GM18868 (cell line): Measurements from ENCODE around the gene NADK.

ENCODE experiments used
- ATAC-seq: cut with Tn5 transposase; IDR thresholded peaks from one replicate; pipeline ENCODE4 v1.9.1; 2021; ENCODE audit warnings: mild to moderate bottlenecking, moderate library complexity; ENCODE audit not compliant: unreplicated experiment

Gene NADK, protein sequence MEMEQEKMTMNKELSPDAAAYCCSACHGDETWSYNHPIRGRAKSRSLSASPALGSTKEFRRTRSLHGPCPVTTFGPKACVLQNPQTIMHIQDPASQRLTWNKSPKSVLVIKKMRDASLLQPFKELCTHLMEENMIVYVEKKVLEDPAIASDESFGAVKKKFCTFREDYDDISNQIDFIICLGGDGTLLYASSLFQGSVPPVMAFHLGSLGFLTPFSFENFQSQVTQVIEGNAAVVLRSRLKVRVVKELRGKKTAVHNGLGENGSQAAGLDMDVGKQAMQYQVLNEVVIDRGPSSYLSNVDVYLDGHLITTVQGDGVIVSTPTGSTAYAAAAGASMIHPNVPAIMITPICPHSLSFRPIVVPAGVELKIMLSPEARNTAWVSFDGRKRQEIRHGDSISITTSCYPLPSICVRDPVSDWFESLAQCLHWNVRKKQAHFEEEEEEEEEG

DNA sequence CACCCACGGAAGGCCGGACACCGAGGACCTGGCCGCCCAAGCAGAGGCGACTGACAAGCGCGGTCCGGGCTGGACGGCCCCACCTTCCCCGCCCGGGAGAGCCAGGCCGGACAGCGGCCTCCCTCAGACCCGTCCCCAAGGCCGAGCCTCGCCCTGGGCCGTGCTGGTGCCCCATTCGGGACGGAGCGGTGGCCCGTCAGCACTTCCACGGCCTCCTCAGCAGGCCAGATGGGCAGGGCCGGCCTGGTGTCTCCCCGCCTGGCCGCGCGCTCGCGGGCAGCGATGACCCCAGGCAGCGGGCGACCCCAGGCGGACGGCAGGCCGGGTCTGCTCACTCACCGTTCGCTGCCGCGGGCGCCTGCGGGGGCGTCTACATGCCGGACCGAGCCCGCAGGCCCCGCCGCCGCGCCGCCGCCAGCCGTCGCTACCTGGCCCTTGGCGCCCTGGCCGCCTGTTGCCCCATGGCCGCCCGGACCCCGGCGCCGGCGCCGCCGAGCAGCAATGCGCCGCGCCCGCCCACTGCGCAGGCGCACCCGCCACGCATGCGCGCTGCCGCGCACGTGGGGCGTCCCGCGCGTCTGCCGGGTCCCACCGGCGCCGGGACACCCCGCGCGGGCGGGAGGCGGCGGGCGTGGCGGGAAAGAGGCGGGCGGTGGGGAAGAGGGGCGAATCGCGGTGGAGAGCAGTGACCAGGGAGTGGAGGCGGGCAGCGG, at the start of gene NADK:
Gene NADK, minus strand, starts transcription at position 521 of the 713 bp plus-strand sequence. CDS start 13,064 bp downstream, outside the sequence.
- peak; percentile 42 for ATAC-seq

DNA sequence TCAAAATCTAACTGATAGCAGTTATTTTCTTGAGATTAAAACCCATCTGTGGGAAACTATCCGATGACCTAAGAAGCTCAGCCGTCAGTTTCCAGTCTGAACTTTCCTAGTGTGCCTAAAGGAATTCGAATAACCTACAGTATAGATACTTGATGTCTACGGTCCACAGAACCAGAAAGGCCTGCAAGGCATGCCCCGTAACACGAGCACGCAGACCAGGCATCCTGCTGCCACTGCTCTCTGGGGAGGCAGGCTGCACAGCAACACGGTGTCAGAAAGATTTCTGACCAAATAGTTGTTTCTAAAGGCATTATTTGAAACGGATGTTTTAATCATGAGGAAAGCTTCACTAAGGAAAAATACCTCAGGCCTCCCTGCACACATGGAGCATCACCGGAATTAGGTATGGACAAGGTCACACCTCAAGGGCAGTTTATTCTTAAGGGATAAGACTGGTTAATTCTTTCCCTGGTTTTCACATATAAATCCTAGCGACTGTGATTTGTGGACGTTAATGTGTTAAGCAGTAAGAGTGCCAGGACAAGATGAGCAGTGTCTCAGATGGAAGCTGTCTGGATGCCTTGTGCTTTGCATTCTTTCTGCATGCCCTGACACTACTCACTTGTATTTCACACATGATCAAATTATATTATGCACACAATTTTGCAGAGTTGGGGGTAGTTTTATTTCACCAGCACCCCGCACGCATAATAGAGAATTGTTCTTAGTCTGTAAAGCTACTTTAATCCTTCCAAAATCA, 49.0 kb upstream of the NADK start:
- ATAC-seq = no peak

DNA sequence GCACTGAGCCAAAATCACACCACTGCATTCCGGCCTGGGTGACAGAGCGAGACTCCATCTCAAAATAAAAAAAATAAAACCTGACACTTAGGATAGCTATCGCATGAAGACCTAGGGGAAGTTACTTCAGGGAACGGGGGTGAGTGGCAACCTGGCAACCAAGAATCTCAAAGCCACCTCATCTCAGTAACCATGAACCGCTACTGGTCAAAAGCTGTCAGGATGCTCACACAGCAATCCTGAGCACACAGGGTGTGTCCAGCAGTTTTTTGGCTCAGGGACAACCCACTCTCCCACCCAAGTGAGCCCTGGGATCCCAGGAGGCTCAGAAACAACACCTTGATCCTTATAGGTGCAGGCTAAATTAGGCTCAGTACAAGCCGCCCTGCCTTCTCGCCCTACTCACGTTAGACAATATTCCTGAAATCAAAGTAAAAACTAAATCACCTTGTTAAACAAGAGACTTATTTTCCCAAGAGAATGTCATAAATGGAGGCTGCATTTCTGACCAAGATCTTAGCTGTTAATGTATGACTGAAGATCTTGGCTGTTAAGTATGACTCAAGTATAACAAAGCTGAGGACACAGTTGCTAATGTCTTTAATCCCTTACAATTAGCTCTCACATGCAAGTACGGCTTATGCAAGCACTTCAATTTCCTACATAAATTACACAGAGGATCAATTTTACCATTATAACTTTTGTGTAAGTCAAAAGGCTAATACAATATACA, 48.3 kb upstream of the NADK start:
- ATAC-seq = no peak

DNA sequence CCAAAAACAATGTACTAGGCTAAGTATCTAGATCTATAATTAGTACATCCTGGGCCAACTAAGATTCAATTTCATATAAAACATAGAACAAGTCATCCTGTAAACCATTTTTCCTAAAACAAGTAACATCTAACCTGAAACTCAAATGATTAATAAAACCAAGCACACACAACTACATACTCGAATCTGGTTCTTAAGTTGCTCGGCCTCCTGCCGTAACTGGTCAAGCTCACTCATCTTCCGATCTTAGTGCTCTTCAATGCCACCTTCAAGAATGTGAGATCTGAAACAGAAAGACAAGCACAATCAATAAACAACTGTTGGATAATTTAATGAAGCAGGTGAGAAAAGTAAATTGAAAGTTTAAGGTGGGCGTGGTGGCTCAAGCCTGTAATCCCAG, 46.9 kb upstream of the NADK start:
- ATAC-seq = no peak

DNA sequence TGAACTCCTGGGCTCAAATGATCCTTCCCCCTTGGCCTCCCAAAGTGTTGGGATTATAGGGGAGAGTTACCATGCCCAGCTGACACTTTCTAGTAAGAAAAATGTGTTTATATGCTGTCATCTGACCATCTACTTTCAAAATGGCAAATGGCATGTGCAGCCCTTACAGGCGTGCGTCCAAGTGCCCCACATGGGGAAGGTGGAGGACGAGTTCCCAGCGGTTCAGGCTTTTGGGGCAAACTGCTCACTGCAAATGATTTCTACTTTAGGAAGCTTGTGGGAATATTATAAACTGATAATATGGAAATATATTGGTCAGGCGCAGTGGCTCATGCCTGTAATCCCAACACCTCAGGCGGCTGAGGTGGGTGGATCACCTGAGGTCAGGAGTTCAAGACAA, 41.5 kb upstream of the NADK start:
- ATAC-seq = no peak

DNA sequence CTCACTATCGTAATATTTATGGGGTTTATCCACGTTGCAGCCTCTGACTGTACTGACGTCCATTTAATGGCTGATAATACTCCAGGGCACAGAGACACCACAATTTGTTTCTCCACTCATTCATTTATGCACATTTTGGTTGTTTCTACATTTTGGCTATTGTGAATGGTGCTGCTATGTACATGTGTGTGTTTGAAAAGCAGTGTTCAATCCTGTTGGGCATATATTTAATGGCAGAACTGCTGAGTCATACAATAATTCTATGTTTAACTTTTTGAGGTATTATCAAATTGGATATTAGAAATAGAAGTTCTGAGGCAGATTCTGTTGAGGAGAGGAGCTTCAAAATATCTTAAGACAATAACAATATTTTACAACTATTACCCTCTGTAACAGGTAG, 39.0 kb upstream of the NADK start:
- ATAC-seq = no peak

DNA sequence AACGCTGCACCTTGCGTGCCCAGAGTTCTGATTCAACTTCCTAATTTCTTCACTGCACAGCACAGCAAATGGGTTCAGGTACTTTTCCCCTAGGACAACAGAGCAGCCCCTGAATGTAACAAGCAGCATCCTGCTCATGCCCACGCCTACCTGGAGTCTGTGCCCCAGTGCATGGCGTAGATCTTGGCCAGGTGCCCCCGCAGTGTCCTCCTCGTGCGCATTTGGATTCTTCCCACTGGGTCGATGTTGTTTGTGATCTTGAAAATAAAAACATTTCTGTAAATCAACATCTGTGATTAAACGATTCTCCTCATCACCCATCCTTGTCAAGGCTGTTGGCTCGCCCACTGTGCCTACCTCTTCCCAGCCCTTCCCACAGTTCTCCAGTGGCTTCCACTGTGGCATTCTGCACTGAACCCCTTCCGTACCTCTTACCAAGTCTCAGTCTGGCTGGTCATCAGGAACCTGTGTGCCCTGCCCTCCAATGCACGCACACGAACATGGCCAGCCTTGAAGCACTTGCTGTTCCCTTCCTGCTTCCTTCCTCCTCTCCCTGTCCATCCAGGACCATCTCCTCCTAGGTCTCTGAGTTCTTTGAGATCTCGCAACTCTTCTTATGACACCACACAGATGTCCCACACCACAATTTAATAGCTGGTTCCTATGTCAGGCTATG, 37.5 kb upstream of the NADK start:
- ATAC-seq = no peak

DNA sequence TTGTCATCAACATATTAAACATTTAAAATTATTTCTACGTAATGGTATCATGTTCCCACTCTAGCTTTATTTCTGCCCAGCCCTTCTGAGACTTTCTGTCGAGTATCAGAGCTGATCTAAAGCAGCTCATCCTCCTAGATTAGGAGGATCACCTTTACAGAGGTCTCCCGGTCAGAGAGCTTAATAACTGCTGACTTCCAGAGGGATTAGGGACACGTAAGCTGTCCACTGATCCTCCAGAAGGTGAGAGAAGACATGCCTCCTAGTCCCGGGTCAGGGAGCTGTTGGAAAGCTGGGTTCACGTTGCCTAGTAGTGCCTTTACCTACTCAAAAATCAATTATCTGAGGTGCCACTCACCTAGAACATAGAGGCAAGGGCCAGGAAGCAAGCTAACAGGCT, 31.2 kb upstream of the NADK start:
- ATAC-seq = no peak

DNA sequence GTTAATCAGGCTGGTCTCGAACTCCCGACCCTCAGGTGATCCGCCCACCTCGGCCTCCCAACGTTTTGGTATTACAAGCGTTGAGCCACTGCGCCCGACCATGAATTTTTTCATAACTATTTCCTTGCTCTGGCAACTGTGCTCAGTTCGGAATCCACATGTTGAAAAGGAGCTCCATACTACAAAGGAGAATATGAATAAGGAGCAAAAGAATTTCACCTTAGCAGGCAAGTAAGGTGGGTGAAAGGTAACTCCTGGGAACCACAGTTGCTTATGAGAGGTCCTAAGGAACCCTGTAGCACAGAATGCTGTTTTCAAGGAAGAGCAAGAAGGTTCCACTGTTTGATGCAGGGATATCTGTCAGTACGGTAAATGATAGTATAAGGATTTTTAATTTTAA, 29.9 kb upstream of the NADK start:
- ATAC-seq = no peak

DNA sequence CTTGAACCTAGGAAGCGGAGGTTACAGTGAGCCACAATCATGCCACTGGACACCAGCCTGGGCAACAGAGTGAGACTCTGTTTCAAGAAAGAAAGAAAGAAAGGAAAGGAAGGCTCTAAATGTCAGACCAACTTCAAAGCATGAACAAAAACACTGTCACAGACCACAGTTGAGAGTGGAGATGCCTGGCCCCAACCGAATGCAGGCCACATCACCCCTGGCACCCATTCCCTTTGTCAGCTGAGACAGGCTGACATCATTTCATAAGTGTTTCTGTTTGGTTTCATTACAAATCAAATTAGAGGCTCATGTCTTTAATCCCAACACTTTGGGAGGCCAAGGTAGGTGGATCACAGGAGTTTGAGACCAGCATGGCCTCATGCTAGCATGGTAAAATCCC, 28.6 kb upstream of the NADK start:
- ATAC-seq = no peak

DNA sequence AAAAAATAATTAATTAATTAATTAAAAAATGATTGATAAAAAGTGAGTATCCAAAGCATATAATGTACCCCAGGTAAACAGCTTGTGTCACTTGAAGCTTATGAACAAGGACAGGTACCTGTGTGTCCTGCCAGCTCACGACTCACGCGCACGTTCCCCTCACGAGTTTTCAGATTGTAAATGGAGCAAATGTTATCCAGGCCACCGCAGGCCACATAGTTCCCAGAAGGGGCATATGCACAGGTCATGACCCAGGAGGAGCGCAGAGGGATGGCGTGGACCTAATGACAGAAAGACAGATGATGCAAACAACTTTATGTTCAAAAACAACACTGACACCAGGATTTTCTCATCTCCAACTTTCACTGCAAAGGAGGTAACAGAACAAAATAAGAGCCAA, 26.0 kb upstream of the NADK start:
- ATAC-seq = no peak

DNA sequence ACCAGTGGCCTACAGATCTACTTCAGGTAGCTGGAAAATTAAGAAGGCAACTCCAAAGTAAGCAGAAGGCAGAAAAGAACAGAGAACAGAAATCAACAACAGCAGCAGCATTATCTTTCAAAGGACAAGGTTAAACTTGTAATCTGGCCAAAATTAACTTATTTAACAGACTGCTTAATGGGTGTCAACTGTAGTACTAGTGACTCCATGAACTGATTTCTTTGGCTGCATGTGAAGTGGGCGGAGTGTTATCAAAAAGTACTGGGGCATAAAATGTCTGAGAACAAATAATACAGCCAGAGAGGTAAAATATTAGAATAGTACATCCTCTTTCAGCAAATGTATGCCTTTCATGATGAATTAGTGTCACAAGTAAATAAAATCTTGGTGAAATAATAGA, 24.6 kb upstream of the NADK start:
- no peak for ATAC-seq

DNA sequence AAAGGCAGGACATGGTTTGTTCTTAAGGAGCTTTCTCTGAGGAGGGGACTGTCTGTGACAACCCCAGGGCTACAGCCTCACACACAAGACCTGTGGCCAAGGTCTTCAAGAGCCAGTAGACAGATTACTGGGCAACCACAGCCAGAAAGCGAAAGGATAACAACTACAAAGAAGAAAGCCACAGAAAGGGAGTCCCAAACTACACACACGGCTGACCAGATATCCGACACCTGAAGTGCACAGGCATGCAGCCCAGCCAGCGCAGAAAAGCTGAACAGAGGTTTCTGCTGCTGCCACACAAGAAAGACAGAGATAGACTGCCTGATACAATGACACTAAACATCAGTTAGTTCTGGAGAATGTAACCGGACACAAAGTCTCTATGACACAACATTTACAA, 21.4 kb upstream of the NADK start:
- no peak for ATAC-seq

DNA sequence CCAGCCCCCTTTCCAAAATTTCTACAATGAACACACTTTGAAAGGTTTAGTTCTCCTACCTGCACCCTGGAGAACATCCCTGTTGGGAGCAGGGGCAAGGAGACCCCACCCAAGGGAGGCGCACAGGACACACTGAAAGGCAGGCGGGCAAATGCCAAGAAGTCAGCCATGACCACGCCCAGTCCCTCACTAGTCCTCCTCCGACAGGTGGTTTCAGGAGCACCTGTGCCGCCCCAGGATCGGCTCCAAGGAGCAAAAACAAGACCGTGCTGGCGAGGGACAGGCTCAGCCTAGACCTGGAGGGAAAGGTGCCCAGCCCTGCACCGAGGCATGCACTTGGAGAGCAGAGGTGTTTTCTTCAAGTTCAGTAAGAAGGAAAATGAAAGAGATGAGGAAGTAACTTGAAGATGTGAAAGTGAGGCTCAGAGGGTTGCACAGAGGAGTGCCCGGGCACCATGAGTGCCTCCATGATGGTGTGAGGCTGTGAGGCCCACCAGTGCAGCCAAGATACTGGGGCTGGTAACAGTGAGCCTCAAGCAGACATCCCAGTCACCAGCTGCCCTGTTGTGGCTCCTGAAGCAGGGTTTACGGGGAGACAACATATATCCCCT, 19.6 kb upstream of the NADK start:
- no peak for ATAC-seq

DNA sequence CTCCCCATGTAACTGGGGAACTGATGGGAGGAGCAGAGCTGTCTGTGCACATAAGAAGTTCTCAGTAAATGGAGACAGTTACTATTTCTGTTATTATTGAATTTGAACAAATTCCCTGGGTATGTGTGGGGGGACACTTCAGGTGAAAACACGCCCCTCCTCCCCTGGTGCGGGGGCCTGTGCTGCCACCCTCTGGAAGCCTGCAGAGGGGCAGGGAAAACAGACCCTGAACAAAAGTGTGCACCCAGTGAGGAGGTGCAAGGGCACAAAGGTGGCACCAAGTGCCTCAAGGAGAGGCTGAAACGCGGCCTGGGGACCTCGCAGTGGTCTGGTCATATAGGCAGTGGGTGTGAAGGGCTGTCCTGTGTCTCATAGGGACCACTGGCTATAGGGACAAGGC, 18.2 kb upstream of the NADK start:
- no peak for ATAC-seq

DNA sequence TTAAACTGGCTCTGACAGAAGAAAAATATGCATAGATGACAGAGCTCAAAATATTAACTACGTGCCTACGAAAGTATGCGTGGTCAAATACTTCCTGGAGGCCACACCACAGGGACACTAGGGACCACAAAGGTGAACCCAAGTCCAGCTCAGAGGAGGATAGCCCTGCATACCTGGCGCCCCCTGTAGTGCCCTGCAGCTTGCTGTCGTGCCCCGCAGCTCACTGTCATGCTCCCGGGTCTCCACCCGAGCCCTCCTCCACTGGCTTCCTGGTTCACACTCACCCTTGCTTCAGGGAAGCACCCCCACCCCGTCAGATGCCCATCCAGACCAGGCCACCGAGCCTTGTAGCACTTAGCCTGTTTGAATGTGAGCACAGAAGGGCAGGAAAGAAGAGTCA, 16.7 kb upstream of the NADK start:
- no peak for ATAC-seq

DNA sequence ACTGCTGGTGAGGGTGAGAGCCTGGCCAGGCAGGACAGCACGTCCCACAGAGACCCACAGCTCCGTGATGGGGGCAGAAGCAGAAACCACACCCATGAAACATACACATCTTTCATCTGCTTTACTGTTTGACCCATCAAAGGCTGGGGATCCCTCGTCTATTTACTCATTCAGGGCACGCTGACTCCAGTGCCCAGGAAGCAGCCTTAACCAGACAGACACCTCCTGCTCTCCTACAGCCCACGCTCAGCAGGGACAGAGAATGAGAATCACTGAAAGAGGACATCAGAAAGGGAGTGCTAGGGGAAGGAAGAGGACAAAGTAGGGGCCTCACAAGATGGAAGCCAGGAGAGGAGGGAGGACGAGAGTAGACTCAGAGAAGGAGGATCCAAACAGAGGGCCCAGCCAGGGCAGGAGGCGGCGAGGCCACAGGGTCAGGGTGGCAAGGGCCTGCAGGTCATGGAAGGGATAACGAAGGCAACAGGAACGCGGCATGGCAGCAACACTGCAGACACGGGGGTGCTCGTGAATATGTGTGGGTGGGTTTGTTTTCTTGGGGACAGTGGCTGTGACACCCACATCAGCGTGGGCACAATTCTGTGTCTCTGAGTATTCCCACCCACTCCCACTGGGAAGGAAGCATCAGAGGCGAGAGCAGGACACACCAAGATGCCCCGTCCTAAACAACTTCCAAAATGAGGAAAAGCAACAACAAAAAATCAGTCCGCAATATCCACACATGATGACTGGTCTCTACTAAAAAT, 15.4 kb upstream of the NADK start:
- no peak for ATAC-seq

DNA sequence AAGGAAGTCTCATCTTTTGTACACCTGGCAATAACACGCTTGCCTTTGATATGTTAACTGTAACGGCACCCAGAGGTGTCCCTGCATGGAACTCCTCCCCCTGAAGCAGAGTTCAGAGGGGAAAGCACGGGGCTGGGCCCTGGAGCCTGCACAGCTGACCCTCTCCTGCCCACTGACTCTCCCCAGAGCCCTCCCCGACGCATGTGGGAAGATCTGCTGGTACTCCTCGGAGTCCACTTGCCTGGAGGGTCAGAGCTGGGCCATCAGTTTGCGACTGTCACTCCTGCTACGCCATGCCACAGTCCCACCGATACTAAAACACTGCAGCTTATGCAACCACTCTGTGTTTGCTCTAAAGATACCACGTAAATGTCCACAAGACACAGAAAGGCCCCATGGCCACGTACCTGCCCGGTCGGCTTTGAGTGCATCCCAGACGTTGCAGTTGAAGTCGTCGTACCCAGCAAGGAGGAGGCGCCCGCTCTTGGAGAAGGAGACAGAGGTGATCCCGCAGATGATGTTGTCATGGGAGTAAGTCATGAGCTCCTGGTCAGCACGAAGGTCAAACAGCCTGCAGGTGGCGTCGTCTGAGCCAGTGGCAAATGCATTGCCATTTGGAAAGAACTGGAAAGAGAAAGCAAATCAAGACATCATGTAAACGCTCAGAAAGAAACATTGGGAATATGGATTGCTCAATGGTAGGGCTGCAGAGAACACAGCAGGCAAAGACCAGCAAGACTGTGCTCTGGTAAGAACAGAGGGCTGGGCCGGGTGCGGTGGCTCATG, 10.6 kb upstream of the NADK start:
- ATAC-seq = no peak

DNA sequence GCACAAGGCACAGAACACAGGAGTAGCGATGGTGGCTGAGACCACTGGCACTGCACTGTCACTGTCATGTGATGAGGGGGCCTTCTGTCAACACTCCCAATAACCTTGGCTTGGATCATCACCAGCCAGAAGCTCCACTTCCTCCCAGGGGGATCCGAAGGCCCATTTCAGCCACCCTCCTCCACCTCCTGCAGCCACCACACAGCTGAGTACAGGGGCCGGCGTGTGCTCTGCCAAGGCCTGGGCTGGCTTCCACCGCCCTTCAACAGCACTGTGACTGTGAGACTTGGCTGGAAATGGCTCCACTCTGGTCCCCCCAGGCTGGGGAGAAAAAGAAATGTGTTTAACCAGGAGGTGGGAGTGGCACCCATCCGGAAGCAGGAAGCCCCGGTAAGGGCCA, 9.9 kb upstream of the NADK start:
- no peak for ATAC-seq
